HG02852 (cell line): ENCODE results near the gene UBE2C.
A peak's percentile ranks its signal among the peaks of the same experiment; 100 is the strongest.

Experiments
- ATAC-seq: cut with Tn5 transposase; IDR thresholded peaks from one replicate; pipeline ENCODE4 v1.9.1; 2021; ENCODE audit warnings: mild to moderate bottlenecking, moderate library complexity; ENCODE audit not compliant: unreplicated experiment

Gene UBE2C

GRCh38 chr20:45832619-45833018 lies 20.2 kb downstream of the UBE2C start:
- ATAC-seq = no peak

- ATAC-seq = peak; percentile 57
Observed at GRCh38 chr20:45833030-45833882, 20.8 kb downstream of the UBE2C start, which contains the start of gene SNX21. SNX21 (plus strand) TSS chr20:45833799; CDS start chr20:45833920, 121 bp downstream.

GRCh38 chr20:45833883-45834796 lies 21.7 kb downstream of the UBE2C start:
- peak; percentile 34 for ATAC-seq

- ATAC-seq = no peak
Observed at GRCh38 chr20:45834797-45835161, 22.3 kb downstream of the UBE2C start.

- no peak for ATAC-seq
Observed at GRCh38 chr20:45835329-45835765, 22.9 kb downstream of the UBE2C start.

- ATAC-seq = no peak
Observed at GRCh38 chr20:45835825-45836224, 23.4 kb downstream of the UBE2C start.

GRCh38 chr20:45836841-45837240 lies 24.4 kb downstream of the UBE2C start:
- no peak for ATAC-seq

- ATAC-seq = no peak
Observed at GRCh38 chr20:45840700-45841198, 28.3 kb downstream of the UBE2C start.

- ATAC-seq = no peak
Observed at GRCh38 chr20:45841407-45842129, 29.1 kb downstream of the UBE2C start.

- ATAC-seq = peak; percentile 67
Observed at GRCh38 chr20:45842169-45842812, 29.8 kb downstream of the UBE2C start.

GRCh38 chr20:45843506-45843905 lies 31.1 kb downstream of the UBE2C start:
- no peak for ATAC-seq

GRCh38 chr20:45845452-45845851 lies 33.0 kb downstream of the UBE2C start:
- no peak for ATAC-seq

GRCh38 chr20:45848421-45848820 lies 36.0 kb downstream of the UBE2C start:
- ATAC-seq = no peak

- ATAC-seq = no peak
Observed at GRCh38 chr20:45848969-45849582, 36.6 kb downstream of the UBE2C start.

GRCh38 chr20:45850238-45850637 lies 37.8 kb downstream of the UBE2C start:
- no peak for ATAC-seq

- ATAC-seq = no peak
Observed at GRCh38 chr20:45850926-45851325, 38.5 kb downstream of the UBE2C start.

- ATAC-seq = no peak
Observed at GRCh38 chr20:45851501-45851900, 39.1 kb downstream of the UBE2C start.

- no peak for ATAC-seq
Observed at GRCh38 chr20:45852326-45852725, 39.9 kb downstream of the UBE2C start.

GRCh38 chr20:45853484-45853883 lies 41.0 kb downstream of the UBE2C start:
- no peak for ATAC-seq
